Sigmoid colon (tissue), 7 donors: ENCODE results near the gene DAB2IP. TPM values are rescaled to one million over a fixed set of nuclear protein-coding genes. Genes with fewer than 3 reads are reported as not detected.
A peak's percentile ranks its signal among the peaks of the same experiment; 100 is the strongest.

Experiments used
- DNase-seq: peaks from one replicate; pipeline ENCODE4 v3.0.0-alpha.2; 2019
- H3K27ac ChIP-seq, 4 donors: fragments of 200-600 bp; sonication (generic); one replicate each; pipeline ENCODE4 v1.5.1; 2016 to 2019; ENCODE audit warnings: mild to moderate bottlenecking in 1 of 4
- H3K27me3 ChIP-seq, 3 donors: fragments of 200-600 bp; sonication (generic); one replicate each; pipeline ENCODE4 v1.5.1; 2019; ENCODE audit warnings: mild to moderate bottlenecking in 1 of 3
- H3K36me3 ChIP-seq, 4 donors: fragments of 200-600 bp; sonication (generic); one replicate each; pipeline ENCODE4 v1.5.1; 2016 to 2019
- H3K4me1 ChIP-seq, 4 donors: fragments of 200-600 bp; sonication (generic); one replicate each; pipeline ENCODE4 v1.5.1; 2017 to 2019
- H3K4me3 ChIP-seq, 4 donors: fragments of 200-600 bp; sonication (generic); one replicate each; pipeline ENCODE4 v1.5.1; 2017 to 2019; ENCODE audit warnings: mild to moderate bottlenecking in 2 of 4, moderate library complexity in 1 of 4
- H3K9me3 ChIP-seq, 4 donors: fragments of 200-600 bp in 3 of 4; sonication (generic) in 3 of 4; one replicate each; pipeline versions ENCODE4 v1.5.1 to v1.6.1; 2013 to 2019
- CTCF ChIP-seq, 4 experiments: fragments of 450-650 bp in 3 of 4; fragments of 200-600 bp in 1 of 4; IDR thresholded peaks; one replicate each; pipeline ENCODE4 v1.5.1; 2016 to 2019; ENCODE audit warnings: antibody characterized with exemption in 4 of 4, mild to moderate bottlenecking in 3 of 4, moderate library complexity in 2 of 4
- EP300 ChIP-seq, 4 donors: sonication (generic); formaldehyde crosslinking; IDR thresholded peaks; one replicate each; pipeline ENCODE4 v1.6.1; 2017; ENCODE audit warnings: antibody characterized with exemption in 4 of 4
- POLR2A ChIP-seq, 2 donors: fragments of 450-650 bp; IDR thresholded peaks; one replicate each; pipeline ENCODE4 v1.6.1; 2016; ENCODE audit warnings: antibody characterized with exemption in 2 of 2, mild to moderate bottlenecking in 2 of 2, moderate library complexity in 2 of 2
- POLR2AphosphoS5 ChIP-seq, 4 donors: sonication (generic); formaldehyde crosslinking; IDR thresholded peaks; one replicate each; pipeline ENCODE4 v1.6.1; 2017; ENCODE audit warnings: antibody characterized with exemption in 4 of 4
- WGBS, 2 donors: extraction: QIAGEN DNeasy Blood & Tissue Kit; methylation state at CpG; one replicate each; pipeline ENCODE4 v1.1.7; 2013; 5-methylcytosine and 5-hydroxymethylcytosine counted together
- intact Hi-C: fragments of 100-400 bp; cut with DNase I; formaldehyde crosslinking; loops from one replicate; pipeline ENCODE4 v1.15.1; 2023
- polyA plus RNA-seq, 3 donors: library from polyadenylated mRNA; stranded (reverse); fragments of 200-250 nt; gene quantifications; one replicate each; pipeline ENCODE4 v1.2.3, GENCODE V29; 2013
- total RNA-seq, 4 donors: library from RNA; depleted of rRNA; stranded (reverse); fragments of >200 nt; gene quantifications; one replicate each; pipeline ENCODE4 v1.1.0, GENCODE V29; 2016
- donor health status: healthy with polysubstance abuse.
- donor health status: Bipolar disorder and iron deficiency.
- donor health status: healthy.

Gene DAB2IP
- total and polyA plus RNA-seq, 7 donors, result 20.1 to 52.4 (median 34.7) TPM

- Histone ChIP-seq H3K27me3 (no peaks in the 10 kb centered on the region), H3K36me3 (no peaks in the 10 kb centered on the region), H3K27ac (peak overlapping the region in 3 of 4 donors; percentile 31 to 63 (median 33)), H3K9me3 (no peaks in the 10 kb centered on the region), H3K4me1 (peaks cover 0 to 26% (median 23%) of the 10 kb centered on the region in 4 donors), H3K4me3 (no peak overlapping the region)
- DNase-seq, result no peak
- 29 to 31% methylated on average over 4 of the region's 4 CpGs for WGBS, 2 donors
- no peak for TF ChIP-seq CTCF (IDR thresholded peaks at IDR 0.05)
- TF ChIP-seq POLR2AphosphoS5 (IDR thresholded peaks at IDR 0.05), result peak in 1 of 4 donors; percentile 33
- no peak for TF ChIP-seq POLR2A (IDR thresholded peaks at IDR 0.05)
- TF ChIP-seq EP300 (IDR thresholded peaks at IDR 0.05), result no peak
- intact Hi-C loops, result no loop called here
Measured at GRCh38 chr9:121645003-121645402, 6.4 kb upstream of the DAB2IP start.

GRCh38 chr9:121645853-121646807, 5.3 kb upstream of the DAB2IP start:
- no peak for TF ChIP-seq POLR2AphosphoS5 (IDR thresholded peaks at IDR 0.05)
- no peak for TF ChIP-seq POLR2A (IDR thresholded peaks at IDR 0.05)
- no peak for TF ChIP-seq EP300 (IDR thresholded peaks at IDR 0.05)
- 79 to 87% methylated on average over 22 of the region's 22 CpGs for WGBS, 2 donors
- Histone ChIP-seq H3K36me3 (no peaks in the 10 kb centered on the region), H3K9me3 (no peaks in the 10 kb centered on the region), H3K4me3 (no peak overlapping the region), H3K4me1 (peaks cover 0 to 30% (median 28%) of the 10 kb centered on the region in 4 donors), H3K27ac (peak overlapping the region in 3 of 4 donors; percentile 31 to 63 (median 33)), H3K27me3 (no peaks in the 10 kb centered on the region)
- DNase-seq, result no peak
- intact Hi-C loops, result no loop called here

- 62 to 90% methylated on average over 1 of the region's 1 CpG for WGBS, 2 donors
- TF ChIP-seq EP300 (IDR thresholded peaks at IDR 0.05) (no peak), POLR2A (IDR thresholded peaks at IDR 0.05) (no peak)
- peak overlapping the region in 3 of 4 donors; percentile 1 to 34 (median 16) for H3K27ac ChIP-seq
- no peak overlapping the region for H3K4me3 ChIP-seq
- peaks cover 0 to 36% (median 35%) of the 10 kb centered on the region in 4 donors for H3K4me1 ChIP-seq
- H3K36me3 ChIP-seq, result no peaks in the 10 kb centered on the region
- no peak for DNase-seq
- no peaks in the 10 kb centered on the region for H3K9me3 ChIP-seq
- H3K27me3 ChIP-seq, result no peaks in the 10 kb centered on the region
- intact Hi-C loops, result no loop called here
Measured at GRCh38 chr9:121646992-121647391, 4.4 kb upstream of the DAB2IP start.

GRCh38 chr9:121648172-121648571, 3.3 kb upstream of the DAB2IP start:
- Histone ChIP-seq H3K4me1 (peaks cover 0 to 47% (median 44%) of the 10 kb centered on the region in 4 donors), H3K36me3 (no peaks in the 10 kb centered on the region), H3K4me3 (no peak overlapping the region), H3K27ac (no peak overlapping the region), H3K27me3 (no peaks in the 10 kb centered on the region), H3K9me3 (no peaks in the 10 kb centered on the region)
- 95 to 96% methylated on average over 5 of the region's 5 CpGs for WGBS, 2 donors
- TF ChIP-seq CTCF (IDR thresholded peaks at IDR 0.05) (no peak), POLR2A (IDR thresholded peaks at IDR 0.05) (no peak), EP300 (IDR thresholded peaks at IDR 0.05) (no peak), POLR2AphosphoS5 (IDR thresholded peaks at IDR 0.05) (no peak)
- intact Hi-C loops, result no loop called here
- DNase-seq, result no peak

- no peaks in the 10 kb centered on the region for H3K9me3 ChIP-seq
- intact Hi-C loops, result no loop called here
- peak overlapping the region in 3 of 4 donors; percentile 19 to 76 (median 32) for H3K27ac ChIP-seq
- H3K4me3 ChIP-seq, result no peak overlapping the region
- H3K4me1 ChIP-seq, result peaks cover 0 to 53% (median 47%) of the 10 kb centered on the region in 4 donors
- WGBS, 2 donors, result 42 to 77% methylated on average over 9 of the region's 9 CpGs
- TF ChIP-seq CTCF (IDR thresholded peaks at IDR 0.05) (no peak), POLR2A (IDR thresholded peaks at IDR 0.05) (no peak), POLR2AphosphoS5 (IDR thresholded peaks at IDR 0.05) (no peak), EP300 (IDR thresholded peaks at IDR 0.05) (no peak)
- no peaks in the 10 kb centered on the region for H3K27me3 ChIP-seq
- no peaks in the 10 kb centered on the region for H3K36me3 ChIP-seq
- no peak for DNase-seq
Measured at GRCh38 chr9:121648799-121649198, 2.6 kb upstream of the DAB2IP start.
